ENCODE data around the gene STAB2.
"Not testable (repeated sequence)": the region's sequence is repeated elsewhere in the genome, so short reads cannot be mapped to it uniquely, and the experiment has no call there.

STAB2 gene

DNA sequence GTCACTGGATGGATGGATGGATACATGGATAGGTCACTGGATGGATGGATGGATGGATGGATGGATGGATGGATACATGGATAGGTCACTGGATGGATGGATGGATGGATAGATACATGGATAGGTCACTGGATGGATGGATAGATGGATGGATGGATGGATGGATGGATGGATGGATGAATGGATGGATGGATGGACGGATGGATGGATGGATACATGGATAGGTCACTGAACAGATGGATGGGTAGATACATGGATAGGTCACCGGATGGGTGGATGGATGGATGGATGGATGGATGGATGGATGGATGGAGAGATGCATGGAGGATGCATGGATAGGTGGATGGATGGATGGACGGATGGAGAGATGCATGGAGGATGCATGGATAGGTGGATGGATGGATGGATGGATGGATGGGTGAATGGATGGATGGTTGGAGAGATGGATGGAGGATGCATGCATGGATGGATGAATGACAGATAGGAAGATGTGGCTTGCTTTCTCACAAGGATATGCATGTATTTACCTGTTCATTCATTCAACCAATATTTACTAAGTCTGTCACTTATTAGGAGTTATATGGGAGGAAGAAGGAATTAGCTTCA is 66.6 kb downstream of the STAB2 start:
- not testable (repeated sequence) for DNase-seq (ENCODE audit: low spot score)

- DNase-seq (ENCODE audit: low spot score): no peak
These were observed 67.7 kb downstream of the STAB2 start for GRCh38 chr12:103654816-103655215.

DNA sequence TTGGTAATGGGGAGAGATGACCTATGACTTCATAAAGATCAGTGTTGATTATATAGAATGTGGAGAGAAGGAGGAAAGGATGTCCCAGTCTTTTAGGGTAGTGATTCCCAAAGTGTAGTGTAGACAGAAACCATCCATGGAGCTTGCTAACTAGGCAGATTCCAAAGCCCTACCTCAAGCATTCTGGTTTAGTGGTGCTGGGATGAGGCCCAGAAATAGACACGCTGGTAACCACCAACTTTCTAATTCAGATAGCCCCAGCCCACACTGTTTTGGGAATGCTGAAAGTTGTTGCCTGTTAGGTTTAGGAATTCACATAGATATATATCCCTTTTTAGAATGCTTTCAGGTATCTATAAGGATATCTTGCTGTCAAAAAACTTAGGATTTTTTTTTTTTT is 69.2 kb downstream of the STAB2 start:
- DNase-seq (ENCODE audit: low spot score): no peak

DNA sequence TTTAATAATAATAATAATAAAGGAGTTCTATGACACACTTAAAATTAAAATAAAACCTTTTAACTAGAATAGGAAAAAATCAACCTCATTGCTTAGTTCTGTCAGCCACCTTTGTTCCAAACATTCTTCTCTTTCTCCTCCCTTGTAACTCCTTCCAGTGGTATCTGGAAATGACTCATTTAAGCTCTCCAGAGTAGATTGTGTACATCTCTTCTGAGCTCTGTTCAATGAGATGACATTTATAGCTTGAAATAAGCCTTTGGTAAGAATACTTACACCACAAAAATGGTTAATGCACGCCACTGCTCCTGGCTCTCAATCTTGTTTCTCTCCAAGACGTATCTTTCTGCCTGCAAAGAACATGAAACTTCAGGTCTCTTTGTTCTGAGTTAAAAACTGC is 70.3 kb downstream of the STAB2 start:
- DNase-seq (ENCODE audit: low spot score): no peak

DNA sequence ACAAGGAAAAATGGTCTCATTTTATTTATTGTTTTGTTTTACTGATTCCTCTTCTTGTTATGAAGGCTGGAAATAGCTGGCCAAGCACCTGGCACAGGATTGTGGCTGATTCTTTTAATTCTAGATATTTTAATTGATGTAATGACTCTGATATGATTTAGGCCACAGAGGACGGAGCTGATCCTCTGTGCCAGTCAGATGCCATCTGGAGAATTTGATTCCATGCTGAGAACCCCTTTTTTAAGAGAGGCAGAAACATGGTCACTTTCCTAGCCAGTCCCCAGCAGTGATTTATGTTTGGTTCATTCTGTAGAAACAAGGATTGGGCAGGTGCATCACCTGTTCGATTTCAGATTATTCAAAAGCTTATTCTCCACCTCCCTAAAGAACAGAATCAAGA is 77.6 kb downstream of the STAB2 start:
- no peak for DNase-seq (ENCODE audit: low spot score)

DNA sequence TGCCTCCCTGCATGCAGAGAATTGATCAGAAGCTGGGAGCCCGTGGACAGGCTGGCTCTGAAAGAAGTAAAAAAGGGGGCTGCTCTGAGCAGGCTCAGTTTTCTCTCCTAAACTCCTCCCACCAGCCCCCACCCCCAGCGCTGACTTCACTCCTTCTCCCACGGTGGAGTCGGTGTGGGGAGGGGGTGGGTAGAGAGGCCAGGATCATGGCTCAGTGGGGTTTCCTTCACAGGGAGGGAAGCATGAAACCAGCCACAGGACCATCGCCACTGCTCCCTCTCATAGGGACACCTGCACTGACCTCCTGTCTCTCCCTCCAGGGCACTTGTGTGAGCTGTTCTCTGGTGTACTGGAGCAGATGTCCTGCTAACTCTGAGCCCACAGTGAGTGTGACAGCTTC is 78.9 kb downstream of the STAB2 start:
- DNase-seq (ENCODE audit: low spot score): no peak

DNA sequence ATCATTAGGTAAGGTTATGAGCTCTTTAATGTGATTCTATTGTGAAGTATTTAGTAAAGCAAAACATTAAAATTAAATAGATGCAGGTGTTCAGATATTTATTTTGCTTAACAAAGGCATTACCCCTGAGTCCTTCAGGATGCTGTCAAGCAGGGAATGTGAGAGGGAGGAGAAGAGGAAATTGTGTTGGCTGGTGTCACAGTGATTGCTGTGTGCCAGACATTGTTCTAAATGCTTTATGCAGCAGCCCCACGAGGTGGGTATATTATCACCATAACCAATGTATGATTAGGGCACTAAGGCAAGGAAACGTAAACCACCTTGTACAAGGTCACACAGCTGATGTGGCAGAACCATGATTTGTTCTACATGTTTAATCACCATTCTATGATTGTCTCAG is 80.1 kb downstream of the STAB2 start:
- DNase-seq (ENCODE audit: low spot score): no peak

DNA sequence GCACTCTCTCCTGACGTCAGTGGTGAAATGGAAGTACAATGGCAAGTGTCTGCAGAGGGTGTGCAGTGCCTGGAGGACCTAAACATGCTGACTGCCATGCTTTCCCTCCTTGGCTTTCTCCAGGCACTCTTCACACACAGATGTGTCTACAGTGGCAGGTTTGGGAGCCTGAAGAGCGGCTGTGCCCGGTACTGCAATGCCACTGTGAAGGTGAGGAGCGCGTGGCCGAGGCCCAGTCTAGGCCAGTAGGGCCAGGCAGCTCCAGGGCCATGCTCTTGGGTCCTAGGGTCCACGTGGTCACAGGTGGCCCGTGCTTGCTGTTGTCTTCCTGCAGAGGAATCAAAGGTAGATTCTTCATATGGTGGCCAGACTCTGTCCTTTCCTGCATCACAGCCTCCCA is 81.4 kb downstream of the STAB2 start:
- DNase-seq (ENCODE audit: low spot score): no peak

GRCh38 chr12:103671367-103671766 is 84.3 kb downstream of the STAB2 start:
- no peak for DNase-seq (ENCODE audit: low spot score)

- DNase-seq (ENCODE audit: low spot score): no peak
These were observed 85.5 kb downstream of the STAB2 start for GRCh38 chr12:103672401-103673119.

- no peak for DNase-seq (ENCODE audit: low spot score)
These were observed 86.4 kb downstream of the STAB2 start for GRCh38 chr12:103673487-103673886.

DNA sequence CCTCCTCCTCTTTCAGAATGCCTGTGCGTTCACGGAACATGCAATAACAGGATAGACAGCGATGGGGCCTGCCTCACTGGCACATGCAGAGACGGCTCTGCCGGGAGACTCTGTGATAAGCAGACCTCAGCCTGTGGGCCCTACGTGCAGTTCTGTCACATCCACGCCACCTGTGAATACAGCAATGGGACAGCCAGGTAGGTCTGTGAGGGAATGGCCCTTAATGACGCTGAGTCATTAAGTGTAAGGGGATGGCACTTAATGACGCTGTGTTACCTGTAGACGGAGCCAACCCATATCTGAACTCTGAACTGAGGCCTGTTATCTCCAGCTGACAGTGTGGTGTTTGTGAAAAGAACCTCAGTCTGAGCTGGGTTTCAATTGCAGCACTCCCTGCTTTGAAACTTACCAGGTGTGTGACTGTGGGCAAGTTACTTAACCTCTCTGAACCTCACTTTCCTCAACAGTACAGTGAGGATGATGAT is 86.9 kb downstream of the STAB2 start:
- no peak for DNase-seq (ENCODE audit: low spot score)

DNA sequence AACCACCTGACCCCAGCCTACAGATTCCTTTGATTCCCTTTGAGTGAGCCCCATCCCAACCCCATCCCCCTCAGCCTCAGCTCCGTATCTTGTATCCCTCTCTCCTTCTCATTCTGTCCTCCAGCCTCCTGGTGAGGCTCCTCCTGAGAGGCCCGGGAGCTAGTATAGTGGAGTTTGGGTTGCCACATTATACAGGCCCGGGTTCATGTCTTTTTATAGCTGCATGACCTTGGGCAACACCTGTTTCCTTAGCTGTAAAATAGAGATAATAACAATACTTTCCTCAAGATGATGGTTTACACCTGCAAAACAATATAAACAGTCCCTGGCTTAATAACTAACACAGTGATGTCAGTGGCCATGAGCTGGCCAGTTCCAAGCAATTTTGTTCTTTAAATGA is 89.8 kb downstream of the STAB2 start:
- DNase-seq (ENCODE audit: low spot score): no peak

DNA sequence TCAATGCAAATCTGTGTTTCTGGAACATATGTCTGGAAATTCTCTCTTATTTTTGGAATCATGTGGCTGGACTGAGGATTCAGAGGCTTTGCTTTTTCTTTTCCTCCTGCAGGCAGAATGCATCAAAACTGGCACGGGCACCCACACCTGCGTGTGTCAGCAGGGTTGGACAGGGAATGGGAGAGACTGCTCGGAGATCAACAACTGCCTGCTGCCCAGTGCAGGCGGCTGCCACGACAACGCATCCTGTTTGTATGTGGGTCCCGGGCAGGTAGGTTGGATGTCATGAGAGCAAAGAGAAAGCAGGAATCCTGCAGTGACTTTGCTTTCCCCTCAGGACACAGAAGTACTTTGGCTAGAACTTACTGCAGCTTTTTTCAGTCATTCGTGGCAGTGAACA is 90.3 kb downstream of the STAB2 start:
- no peak for DNase-seq (ENCODE audit: low spot score)

DNA sequence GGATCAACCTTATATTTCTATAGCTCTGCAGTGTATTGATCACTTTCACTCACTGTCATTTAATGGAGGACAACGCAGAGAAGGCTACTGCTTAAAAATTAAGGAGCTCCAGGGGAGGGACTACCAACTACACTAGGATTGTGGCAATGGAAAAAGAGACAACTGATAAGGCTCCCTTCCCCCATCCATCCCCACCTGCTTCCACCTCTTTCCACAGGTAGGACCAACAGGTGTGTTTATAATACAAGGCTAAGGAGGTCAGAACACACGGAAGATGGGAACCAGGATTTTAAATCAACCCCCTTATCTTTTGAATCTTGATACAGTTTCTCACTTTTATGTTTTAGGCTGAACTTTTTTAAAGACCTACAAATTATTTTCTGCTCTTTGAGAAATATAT is 90.8 kb downstream of the STAB2 start:
- DNase-seq (ENCODE audit: low spot score): no peak

DNA sequence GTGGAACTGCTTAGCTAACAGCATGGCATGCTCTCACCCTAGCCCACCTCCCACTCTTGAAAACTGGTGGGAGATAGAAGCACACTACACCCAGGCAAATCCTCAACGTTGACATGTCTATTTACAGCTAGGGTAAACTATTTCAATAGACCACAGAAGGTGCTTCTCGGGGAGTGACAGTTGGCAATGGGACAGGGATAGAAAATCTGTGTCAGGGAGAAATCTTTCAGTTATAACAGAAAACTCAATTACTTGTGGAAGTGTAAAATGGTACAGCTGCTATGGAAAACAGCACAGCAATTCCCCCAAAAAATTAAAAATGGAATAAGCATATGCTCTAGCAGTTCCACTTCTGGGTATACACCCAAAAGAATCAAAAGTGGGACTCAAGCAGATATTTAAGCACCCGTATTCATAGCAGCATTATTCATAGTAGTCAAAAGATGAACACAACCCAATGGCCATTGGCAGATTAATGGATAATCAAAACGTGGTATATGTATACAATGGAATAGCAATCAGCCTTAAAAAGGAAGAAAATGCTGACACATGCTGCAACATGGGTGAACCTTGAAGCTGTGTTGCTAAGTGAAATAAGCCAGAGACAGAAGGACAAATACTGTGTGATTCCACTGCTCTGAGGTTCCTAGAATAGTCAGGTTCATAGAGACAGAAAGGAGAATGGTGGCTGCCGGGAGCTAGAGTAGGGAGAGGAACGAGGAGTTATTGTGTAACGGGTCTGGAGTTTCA is 92.5 kb downstream of the STAB2 start:
- DNase-seq (ENCODE audit: low spot score): no peak

DNA sequence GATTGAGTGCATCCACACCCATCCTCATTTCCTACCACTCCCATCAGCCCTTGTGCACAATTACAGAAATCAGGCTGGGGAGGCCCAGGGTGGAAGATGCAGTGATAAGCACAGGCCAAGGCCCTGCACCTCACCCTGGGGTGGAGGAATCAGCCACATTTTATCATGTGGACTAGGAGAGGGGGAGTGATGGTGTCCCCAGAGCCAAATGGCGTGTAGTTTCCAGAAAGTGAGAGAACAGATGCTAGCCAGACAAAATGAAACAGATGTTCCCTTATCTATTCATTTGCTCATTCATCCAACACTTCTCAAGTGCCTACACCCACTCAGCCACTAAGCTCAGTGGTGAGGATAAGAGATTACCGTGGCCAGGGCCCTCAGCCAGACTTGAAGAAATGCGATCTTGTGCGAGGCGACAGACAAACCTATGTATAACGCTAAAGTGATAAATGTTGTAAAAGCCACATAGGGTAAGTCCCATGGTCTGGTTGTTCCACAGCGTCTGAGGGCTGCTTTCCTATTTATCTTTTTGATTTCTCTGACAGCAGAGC is 93.6 kb downstream of the STAB2 start:
- no peak for DNase-seq (ENCODE audit: low spot score)

DNA sequence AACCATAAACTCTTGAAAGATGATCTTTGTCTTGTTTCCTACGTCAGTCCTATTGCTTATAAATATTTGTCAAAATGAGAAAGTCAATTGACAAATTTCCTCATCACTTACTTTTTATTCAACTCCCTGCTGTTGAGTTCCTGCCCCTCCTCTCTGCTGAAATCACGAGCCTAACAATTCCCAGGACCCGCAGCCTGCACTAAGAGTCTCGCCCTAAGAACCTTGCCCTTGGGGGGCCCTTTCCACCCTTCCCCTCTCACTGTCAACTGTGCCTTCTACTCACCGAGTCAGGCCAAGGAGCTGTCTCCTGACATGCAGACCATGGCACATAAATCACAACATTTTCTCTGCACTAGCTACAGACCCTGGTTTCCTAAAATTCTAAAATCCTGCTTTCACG is 99.0 kb downstream of the STAB2 start:
- no peak for DNase-seq (ENCODE audit: low spot score)

DNA sequence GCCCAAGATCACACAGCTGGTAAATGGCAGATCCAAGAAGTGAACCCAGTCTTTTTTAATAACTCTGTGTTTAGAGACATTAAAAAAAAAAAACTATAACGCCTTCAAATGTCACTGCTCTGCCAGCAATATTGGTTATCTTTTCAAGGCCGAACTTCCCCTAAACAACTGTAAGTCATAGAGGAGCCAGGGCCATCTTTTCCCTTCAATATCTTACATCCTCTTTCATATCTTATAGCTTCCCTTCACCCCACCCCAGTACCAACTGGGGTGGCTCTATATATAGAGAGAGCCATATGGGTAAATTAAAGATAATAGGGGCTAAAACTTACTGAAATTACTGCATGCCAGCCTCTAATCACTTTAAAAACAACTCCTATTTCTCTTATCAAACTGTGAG is 100.2 kb downstream of the STAB2 start:
- DNase-seq (ENCODE audit: low spot score): no peak

- no peak for DNase-seq (ENCODE audit: low spot score)
These were observed 101.4 kb downstream of the STAB2 start for GRCh38 chr12:103688376-103689063.

GRCh38 chr12:103690426-103690825 is 103.4 kb downstream of the STAB2 start:
- DNase-seq (ENCODE audit: low spot score): no peak

GRCh38 chr12:103691063-103691462 is 104.0 kb downstream of the STAB2 start:
- no peak for DNase-seq (ENCODE audit: low spot score)
